Activated CD4-positive, alpha-beta T cell treated with anti-CD3 and anti-CD28 coated beads, Interleukin-2, amount 10 ng/mL, durations not matched to agents 24 days and 14 days (primary cell): ENCODE measurements around the gene ZNF512B. TPM values are rescaled to one million over a fixed set of nuclear protein-coding genes. Genes with fewer than 3 reads are reported as not detected.
"Not testable (repeated sequence)": the region's sequence is repeated elsewhere in the genome, so short reads cannot be mapped to it uniquely, and the experiment has no call there.

ENCODE experiments used
- DNase-seq: peaks from one replicate; pipeline ENCODE4 v3.0.0; 2022
- H3K27ac Mint-ChIP-seq: one replicate; pipeline ENCODE4 v1.8.0; 2022; ENCODE audit warnings: mild to moderate bottlenecking, mixed read lengths
- H3K27me3 Mint-ChIP-seq: one replicate; pipeline ENCODE4 v1.8.0; 2022; ENCODE audit warnings: mixed read lengths
- H3K36me3 Mint-ChIP-seq: one replicate; pipeline ENCODE4 v1.8.0; 2022; ENCODE audit warnings: low read depth, mild to moderate bottlenecking, mixed read lengths
- H3K4me1 Mint-ChIP-seq: one replicate; pipeline ENCODE4 v1.8.0; 2021; ENCODE audit warnings: mixed read lengths
- H3K4me3 Mint-ChIP-seq: one replicate; pipeline ENCODE4 v1.8.0; 2022; ENCODE audit warnings: mild to moderate bottlenecking, moderate library complexity, mixed read lengths
- H3K9me3 Mint-ChIP-seq: one replicate; pipeline ENCODE4 v1.8.0; 2021; ENCODE audit warnings: mixed read lengths
- intact Hi-C: fragments of 100-400 bp; cut with micrococcal nuclease; formaldehyde crosslinking; loops from one replicate; pipeline ENCODE4 v1.15.1; 2023
- total RNA-seq: library from RNA; stranded (reverse); gene quantifications from 2 replicates; pipeline ENCODE4 v1.2.3, GENCODE V29; 2022

ZNF512B gene
- total RNA-seq, 1 donor from 2014 or later: 26.0 TPM

DNA sequence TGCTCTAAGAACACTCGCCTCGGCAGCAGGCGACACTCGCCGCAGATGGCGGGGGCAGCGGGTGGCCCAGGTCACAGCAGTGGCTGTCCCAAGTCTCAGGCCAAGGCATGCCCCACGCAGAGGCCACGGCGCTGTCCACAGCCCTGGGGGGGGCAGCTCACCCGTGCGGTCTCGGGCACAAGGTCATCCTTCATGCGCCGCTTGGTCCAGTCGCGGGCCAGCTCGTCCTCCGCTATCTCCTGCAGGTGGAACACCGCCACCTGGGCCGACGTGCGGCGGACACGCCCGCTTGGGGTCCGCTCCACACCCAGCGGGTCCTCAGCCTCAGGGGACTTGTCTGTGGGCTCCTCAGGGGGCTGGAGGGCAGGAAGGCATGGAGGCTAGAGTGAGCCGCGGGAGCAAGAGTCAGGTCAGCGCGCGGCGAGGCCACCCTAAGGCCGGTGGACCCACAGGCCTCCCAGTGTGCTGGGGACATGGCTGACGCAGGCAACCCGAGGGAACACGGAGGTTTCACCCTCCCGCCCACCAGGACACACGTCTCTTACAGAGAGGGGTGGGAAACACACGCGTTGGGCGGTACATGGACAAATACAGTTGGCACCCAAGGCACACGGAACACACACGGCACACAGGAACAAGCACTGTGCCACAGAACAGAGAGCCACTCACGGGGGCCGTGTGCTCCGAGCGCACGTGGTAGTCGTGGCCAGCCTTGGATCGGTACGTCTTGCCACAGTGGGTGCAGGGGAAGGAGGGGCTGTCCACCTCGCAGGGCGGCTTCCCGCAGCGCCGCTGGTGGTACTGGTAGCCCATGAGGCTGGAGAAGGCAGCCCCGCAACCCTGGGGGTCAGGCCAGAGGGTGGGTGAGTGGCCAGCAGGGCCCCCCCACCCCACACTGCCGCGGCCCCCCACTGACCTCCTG, 7.0 kb downstream of the ZNF512B start:
- peaks cover 6% of the 10 kb centered on the region for H3K4me1 Mint-ChIP-seq
- H3K27ac Mint-ChIP-seq: no peak overlapping the region
- no peaks in the 10 kb centered on the region for H3K27me3 Mint-ChIP-seq
- H3K9me3 Mint-ChIP-seq: no peaks in the 10 kb centered on the region
- no peak overlapping the region for H3K4me3 Mint-ChIP-seq
- no peak for DNase-seq
- intact Hi-C loops: no loop called here
- H3K36me3 Mint-ChIP-seq: peaks cover 32% of the 10 kb centered on the region

GRCh38 chr20:63961664-63962425, 7.9 kb downstream of the ZNF512B start:
- Mint-ChIP-seq H3K4me3 (no peak overlapping the region), H3K4me1 (peaks cover 13% of the 10 kb centered on the region), H3K27me3 (no peaks in the 10 kb centered on the region), H3K27ac (no peak overlapping the region), H3K36me3 (peaks cover 28% of the 10 kb centered on the region), H3K9me3 (no peaks in the 10 kb centered on the region)
- intact Hi-C loops: no loop called here
- no peak for DNase-seq

DNA sequence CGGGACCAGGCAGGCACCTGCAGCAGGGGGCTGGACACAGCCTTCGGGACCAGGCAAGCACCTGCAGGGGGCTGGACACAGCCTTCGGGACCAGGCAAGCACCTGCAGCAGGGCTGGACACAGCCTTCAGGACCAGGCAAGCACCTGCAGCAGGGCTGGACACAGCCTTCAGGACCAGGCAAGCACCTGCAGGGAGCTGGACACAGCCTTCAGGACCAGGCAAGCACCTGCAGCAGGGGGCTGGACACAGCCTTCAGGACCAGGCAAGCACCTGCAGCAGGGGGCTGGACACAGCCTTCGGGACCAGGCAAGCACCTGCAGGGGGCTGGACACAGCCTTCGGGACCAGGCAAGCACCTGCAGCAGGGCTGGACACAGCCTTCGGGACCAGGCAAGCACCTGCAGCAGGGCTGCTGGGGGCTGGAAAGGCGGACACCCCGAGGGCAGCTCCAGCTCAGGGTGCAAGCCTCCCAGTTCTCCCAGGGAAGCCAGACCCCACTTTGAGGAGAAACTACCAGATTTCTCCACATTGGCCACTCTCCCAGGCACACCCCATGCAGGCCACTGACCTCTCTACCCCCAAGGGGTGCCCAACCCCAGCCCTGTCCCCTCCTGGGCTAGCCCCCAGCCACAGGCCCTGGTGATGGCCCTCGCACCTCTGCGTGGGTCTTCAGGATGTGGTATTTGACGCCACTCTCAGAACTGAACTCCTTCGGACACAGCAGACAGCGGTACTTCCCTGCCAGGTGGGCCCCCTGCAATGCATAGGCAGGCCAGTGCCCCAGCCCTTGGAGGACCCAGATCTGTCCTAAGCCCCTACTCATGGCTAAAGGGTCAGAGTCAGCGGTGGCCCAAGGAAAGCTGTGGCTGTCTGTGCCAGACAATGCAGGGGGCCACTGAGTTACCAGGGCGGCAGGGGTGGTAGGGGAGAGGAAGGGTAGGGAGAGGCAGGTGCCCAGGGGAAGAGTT, 8.8 kb downstream of the ZNF512B start:
- Mint-ChIP-seq H3K36me3 (peaks cover 22% of the 10 kb centered on the region), H3K4me1 (peaks cover 13% of the 10 kb centered on the region)
- H3K27ac Mint-ChIP-seq, DNase-seq, H3K27me3 Mint-ChIP-seq, intact Hi-C loops, H3K4me3 Mint-ChIP-seq, H3K9me3 Mint-ChIP-seq: not testable (repeated sequence)

- Mint-ChIP-seq H3K27me3 (no peaks in the 10 kb centered on the region), H3K4me1 (peaks cover 17% of the 10 kb centered on the region), H3K36me3 (peaks cover 22% of the 10 kb centered on the region), H3K4me3 (no peak overlapping the region), H3K27ac (no peak overlapping the region), H3K9me3 (no peaks in the 10 kb centered on the region)
- intact Hi-C loops: loop anchor here (5.0 kb wide), 4 partner anchors 62 to 1022 kb away; partner anchors contain the start of genes ARFGAP1, ARFRP1, DNAJC5 and GID8
- DNase-seq: no peak
Measured at GRCh38 chr20:63959699-63960075, 10.0 kb downstream of the ZNF512B start.

GRCh38 chr20:63958964-63959698, 10.6 kb downstream of the ZNF512B start:
- intact Hi-C loops: loop anchor here (5.0 kb wide), 4 partner anchors 62 to 1022 kb away; partner anchors contain the start of genes ARFGAP1, ARFRP1, DNAJC5 and GID8
- peaks cover 24% of the 10 kb centered on the region for H3K36me3 Mint-ChIP-seq
- no peaks in the 10 kb centered on the region for H3K9me3 Mint-ChIP-seq
- H3K27ac Mint-ChIP-seq: no peak overlapping the region
- H3K4me3 Mint-ChIP-seq: no peak overlapping the region
- H3K4me1 Mint-ChIP-seq: peaks cover 23% of the 10 kb centered on the region
- no peak for DNase-seq
- no peaks in the 10 kb centered on the region for H3K27me3 Mint-ChIP-seq

DNA sequence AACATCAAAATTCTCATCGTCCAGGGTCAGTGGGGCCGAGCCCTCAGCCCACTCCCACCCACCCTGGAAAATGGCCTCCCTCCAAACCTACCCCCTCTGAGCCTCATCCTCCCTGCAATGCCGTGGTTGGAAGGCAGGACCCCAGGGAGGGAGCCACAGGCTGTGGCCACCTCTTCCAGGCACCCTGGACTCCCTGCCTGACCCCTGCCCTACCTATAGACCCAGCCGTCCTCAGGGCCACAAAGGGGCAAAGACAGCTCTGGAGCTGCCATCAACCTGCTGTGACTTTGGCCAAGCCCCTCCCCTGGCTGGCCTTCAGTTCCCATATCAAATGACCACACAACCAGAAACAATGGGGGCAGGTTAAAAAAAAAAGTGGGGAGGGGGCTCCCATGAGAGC, 11.3 kb downstream of the ZNF512B start:
- H3K4me1 Mint-ChIP-seq: peaks cover 28% of the 10 kb centered on the region
- no peaks in the 10 kb centered on the region for H3K9me3 Mint-ChIP-seq
- intact Hi-C loops: loop anchor here (5.0 kb wide), 4 partner anchors 61 to 1021 kb away; partner anchors contain the start of genes ARFGAP1, ARFRP1, DNAJC5 and GID8
- no peak overlapping the region for H3K4me3 Mint-ChIP-seq
- no peak for DNase-seq
- peaks cover 20% of the 10 kb centered on the region for H3K36me3 Mint-ChIP-seq
- peak overlapping the region; percentile 70 for H3K27ac Mint-ChIP-seq
- no peaks in the 10 kb centered on the region for H3K27me3 Mint-ChIP-seq

DNA sequence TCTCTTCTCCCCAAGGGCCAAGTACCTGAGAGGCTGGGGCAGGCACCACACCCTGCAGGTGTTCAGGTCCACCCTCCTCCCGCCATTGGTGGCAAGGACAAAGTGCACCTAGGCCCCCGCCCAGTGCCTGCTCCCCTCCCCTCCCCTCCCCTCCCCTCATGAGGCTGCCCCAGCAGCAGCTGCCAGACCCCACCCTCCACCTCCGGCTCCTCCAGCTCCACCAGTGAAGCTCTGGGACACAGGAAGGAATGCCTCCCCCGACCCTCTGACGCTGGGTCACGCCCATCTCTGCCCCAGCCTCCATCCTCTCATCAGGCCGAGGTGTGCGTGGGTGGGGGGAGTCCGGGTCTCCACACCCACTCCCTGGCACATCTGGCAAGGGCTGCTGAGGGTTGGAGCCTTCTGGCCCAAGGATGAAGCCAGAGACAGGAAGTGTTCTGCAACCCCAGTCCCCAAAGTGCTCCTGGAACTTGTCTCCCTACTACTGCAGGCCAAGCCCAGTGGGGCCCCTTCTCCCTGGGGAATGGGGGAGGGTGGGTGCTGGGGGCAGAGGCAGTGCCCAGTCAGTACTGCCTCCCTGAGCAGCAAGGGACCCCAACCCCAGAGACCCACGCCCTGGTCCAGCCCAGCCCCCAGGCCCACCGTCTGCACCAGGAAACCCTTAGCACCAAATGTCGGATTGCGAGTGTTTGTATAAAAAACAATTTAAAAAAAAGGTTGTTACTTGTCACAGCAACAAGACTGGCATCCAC, 11.9 kb downstream of the ZNF512B start:
- Mint-ChIP-seq H3K27ac (peak overlapping the region; percentile 88), H3K9me3 (no peaks in the 10 kb centered on the region), H3K36me3 (peaks cover 19% of the 10 kb centered on the region), H3K27me3 (no peaks in the 10 kb centered on the region), H3K4me1 (peaks cover 28% of the 10 kb centered on the region), H3K4me3 (peak overlapping the region; percentile 83)
- peak; percentile 72 for DNase-seq
- intact Hi-C loops: loop anchor here (5.0 kb wide), 4 partner anchors 61 to 1021 kb away; partner anchors contain the start of genes ARFGAP1, ARFRP1, DNAJC5 and GID8

GRCh38 chr20:63957004-63957689, 12.6 kb downstream of the ZNF512B start:
- Mint-ChIP-seq H3K4me3 (peak overlapping the region; percentile 83), H3K27ac (peak overlapping the region; percentile 88), H3K9me3 (no peaks in the 10 kb centered on the region), H3K4me1 (peaks cover 28% of the 10 kb centered on the region), H3K27me3 (no peaks in the 10 kb centered on the region), H3K36me3 (peaks cover 15% of the 10 kb centered on the region)
- peak; percentile 89 for DNase-seq
- intact Hi-C loops: loop anchor here (5.0 kb wide), 4 partner anchors 60 to 1020 kb away; partner anchors contain the start of genes ARFGAP1, ARFRP1, DNAJC5 and GID8

DNA sequence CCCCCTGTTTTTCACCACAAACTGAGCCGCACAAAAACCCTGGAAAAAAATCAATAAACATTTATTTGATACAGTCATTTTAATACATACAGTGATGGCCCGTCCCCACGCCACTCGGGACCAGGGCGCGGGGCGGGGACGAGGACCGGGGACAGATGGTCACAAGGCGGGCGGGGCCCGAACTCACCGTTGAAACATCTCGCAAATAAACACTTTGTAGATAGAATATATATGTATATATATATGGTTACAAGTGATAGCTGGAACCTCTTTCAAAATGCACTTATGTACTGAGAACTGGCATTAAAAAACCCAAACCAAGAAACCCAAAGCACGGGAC, 13.1 kb downstream of the ZNF512B start:
- Mint-ChIP-seq H3K4me3 (peak overlapping the region; percentile 85), H3K4me1 (peaks cover 28% of the 10 kb centered on the region), H3K27me3 (no peaks in the 10 kb centered on the region), H3K36me3 (peaks cover 14% of the 10 kb centered on the region), H3K9me3 (no peaks in the 10 kb centered on the region), H3K27ac (peak overlapping the region; percentile 87)
- no peak for DNase-seq
- intact Hi-C loops: loop anchor here (1.0 to 5.0 kb wide), 7 partner anchors 25 to 1019 kb away; partner anchors contain the start of genes ARFGAP1, ARFRP1, DNAJC5 and GID8

- Mint-ChIP-seq H3K27ac (peak within 1 kb of the TSS; percentile 88), H3K27me3 (no peaks in the 10 kb centered on the region), H3K4me3 (peak within 1 kb of the TSS; percentile 85), H3K36me3 (peaks cover 11% of the 10 kb centered on the region), H3K4me1 (peaks cover 28% of the 10 kb centered on the region), H3K9me3 (no peaks in the 10 kb centered on the region)
- peak; percentile 97 for DNase-seq
- intact Hi-C loops: loop anchor here (1.0 to 5.0 kb wide), 7 partner anchors 25 to 1019 kb away; partner anchors contain the start of genes ARFGAP1, ARFRP1, DNAJC5 and GID8
Measured at GRCh38 chr20:63955827-63956663, 13.7 kb downstream of the ZNF512B start, which contains the start of gene UCKL1. Gene UCKL1, minus strand, starts transcription at chr20:63956416. Its CDS starts 44 bp downstream, at chr20:63956372.
